Activated CD4-positive, alpha-beta T cell treated with anti-CD3 and anti-CD28 coated beads for 36 hours (primary cell): ENCODE data around the gene TEX54. TPM values are rescaled to one million over a fixed set of nuclear protein-coding genes. Genes with fewer than 3 reads are reported as not detected.
A peak's percentile ranks its signal among the peaks of the same experiment; 100 is the strongest.
"Not testable (repeated sequence)": the region's sequence is repeated elsewhere in the genome, so short reads cannot be mapped to it uniquely, and the experiment has no call there.

ENCODE experiments used
- ATAC-seq: fragments of 200-7000 bp; cut with Tn5 transposase; one replicate; pipeline ENCODE4 v1.10.0; 2021; ENCODE audit warnings: mild to moderate bottlenecking, moderate library complexity
- CTCF ChIA-PET: fragments of 350-600 bp; sonication (Branson Sonifier 250); formaldehyde crosslinking; loops from one replicate; lab custom pipeline; 2021; ENCODE audit warnings: antibody characterized with exemption; lab: Charles Lee
- POLR2A ChIA-PET: fragments of 350-600 bp; sonication (Branson Sonifier 250); formaldehyde crosslinking; loops from one replicate; lab custom pipeline; 2021; ENCODE audit warnings: antibody characterized with exemption, inconsistent platforms; lab: Charles Lee
- DNase-seq: peaks from one replicate; pipeline ENCODE4 v3.0.0-alpha.2; 2020
- H3K27ac Mint-ChIP-seq: one replicate; pipeline ENCODE4 v1.8.0; 2021; ENCODE audit warnings: mixed read lengths
- H3K27me3 Mint-ChIP-seq: one replicate; pipeline ENCODE4 v1.8.0; 2021; ENCODE audit warnings: mixed read lengths
- H3K36me3 Mint-ChIP-seq: one replicate; pipeline ENCODE4 v1.8.0; 2021; ENCODE audit warnings: low read depth, mixed read lengths
- H3K4me1 Mint-ChIP-seq: one replicate; pipeline ENCODE4 v1.8.0; 2021; ENCODE audit warnings: mixed read lengths
- H3K4me3 Mint-ChIP-seq: one replicate; pipeline ENCODE4 v1.8.0; 2021; ENCODE audit warnings: mild to moderate bottlenecking, moderate library complexity, mixed read lengths
- H3K9me3 Mint-ChIP-seq: one replicate; pipeline ENCODE4 v1.8.0; 2021; ENCODE audit warnings: low read depth, mixed read lengths
- intact Hi-C, 2 experiments: fragments of 100-400 bp; cut with DNase I in 1 of 2; cut with micrococcal nuclease in 1 of 2; formaldehyde crosslinking; loops; one replicate each; pipeline versions ENCODE4 v1.14.2 to v1.15.1; 2022 to 2024; cut with DNase I, micrococcal nuclease
- total RNA-seq, 2 experiments: library from RNA; stranded (reverse); gene quantifications; one replicate each; pipeline ENCODE4 v1.2.3, GENCODE V29; 2021

The TEX54 gene
- total RNA-seq, 2 experiments from 2014 or later: 0.42 TPM; not detected in 1

DNA sequence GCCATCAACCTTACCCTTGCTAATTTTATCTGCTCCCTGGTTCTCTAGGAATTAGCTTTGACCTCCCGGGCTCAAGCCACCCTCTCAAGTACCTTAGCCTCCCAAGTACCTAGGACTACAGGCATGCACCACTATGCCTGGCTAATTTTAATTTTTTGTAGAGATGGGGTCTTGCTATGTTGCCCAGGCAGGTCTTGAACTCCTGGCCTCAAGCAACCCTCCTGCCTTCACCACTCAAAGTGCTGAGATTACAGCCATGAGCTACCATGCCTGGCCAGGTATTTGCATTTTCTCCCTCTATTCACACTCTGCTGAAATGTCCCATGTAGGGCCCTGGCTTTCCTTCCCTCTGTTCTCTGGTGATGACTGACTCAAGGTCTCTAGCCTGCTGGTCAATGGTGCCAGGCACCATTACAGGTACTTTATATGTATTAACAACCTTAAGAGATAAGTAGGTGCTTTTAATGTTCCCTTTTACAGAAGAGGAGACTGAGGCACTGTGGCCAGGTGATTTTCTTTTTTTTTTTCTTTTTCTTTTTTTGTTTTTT lies 15.2 kb upstream of the TEX54 start:
- intact Hi-C loops: no loop called here

DNA sequence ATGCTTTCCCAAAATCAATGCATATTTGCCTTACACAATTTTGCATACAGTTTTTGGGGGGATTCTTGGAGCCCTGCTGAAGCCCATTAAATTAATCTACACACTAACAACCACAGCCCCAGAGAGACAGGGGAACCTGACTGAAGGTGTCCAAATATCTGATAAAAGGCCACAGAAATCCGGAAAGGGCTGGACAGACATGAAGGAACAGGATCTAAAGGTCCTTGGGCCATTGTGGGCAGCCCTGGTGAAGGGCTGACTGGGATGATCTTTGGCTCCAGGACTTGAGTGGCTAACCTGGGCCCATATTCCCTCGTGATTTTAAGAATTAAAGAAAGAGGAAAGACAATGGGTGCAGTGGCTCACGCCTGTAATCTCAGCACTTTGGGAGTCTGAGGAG lies 13.5 kb upstream of the TEX54 start:
- Mint-ChIP-seq H3K27me3 (no peaks in the 10 kb centered on the region), H3K4me1 (peaks cover 7% of the 10 kb centered on the region), H3K27ac (no peak overlapping the region), H3K4me3 (no peak overlapping the region), H3K36me3 (peaks cover 3% of the 10 kb centered on the region), H3K9me3 (no peaks in the 10 kb centered on the region)
- DNase-seq: no peak
- POLR2A ChIA-PET: interaction anchor here (0.6 kb wide), 1 partner anchor 44 kb away, joined by 3 read pairs; no protein-coding TSS in a partner anchor
- CTCF ChIA-PET: interaction anchor here (0.7 kb wide), 1 partner anchor 30 kb away, joined by 4 read pairs; no protein-coding TSS in a partner anchor
- intact Hi-C loops: no loop called here
- no peak for ATAC-seq

More for the DNA sequence above, 15.2 kb upstream of the TEX54 start:
- H3K27ac Mint-ChIP-seq: no peak overlapping the region
- peaks cover 23% of the 10 kb centered on the region for H3K4me1 Mint-ChIP-seq
- DNase-seq (no peak), ATAC-seq (no peak)
- no peaks in the 10 kb centered on the region for H3K27me3 Mint-ChIP-seq
- ChIA-PET POLR2A (interaction anchor here (0.5 kb wide), 1 partner anchor 38 kb away, joined by 4 read pairs; no protein-coding TSS in a partner anchor), CTCF (interaction anchor here (0.6 to 0.8 kb wide), 2 partner anchors 9 to 118 kb away, joined by 3 read pairs; no protein-coding TSS in a partner anchor)
- no peak overlapping the region for H3K4me3 Mint-ChIP-seq
- peaks cover 19% of the 10 kb centered on the region for H3K36me3 Mint-ChIP-seq
- no peaks in the 10 kb centered on the region for H3K9me3 Mint-ChIP-seq

DNA sequence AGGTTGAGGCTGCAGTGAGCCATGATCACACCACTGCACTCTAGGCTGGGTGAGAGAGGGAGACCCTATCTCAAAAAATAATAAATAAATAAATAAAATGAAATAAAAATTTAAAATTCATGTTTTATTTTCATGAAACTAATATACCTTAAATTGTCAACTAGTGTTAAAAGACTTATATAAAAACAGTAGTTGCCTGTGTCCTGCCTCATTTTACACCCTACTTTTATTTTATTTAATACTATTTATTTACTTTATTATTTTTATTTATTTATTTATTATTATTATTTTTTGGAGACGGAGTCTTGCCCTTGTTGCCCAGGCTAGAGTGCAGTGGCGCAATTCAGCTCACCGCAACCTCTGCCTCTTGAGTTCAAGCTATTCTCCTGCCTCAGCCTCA lies 11.5 kb upstream of the TEX54 start:
- Mint-ChIP-seq H3K4me3 (no peak overlapping the region), H3K4me1 (peaks cover 13% of the 10 kb centered on the region), H3K9me3 (no peaks in the 10 kb centered on the region), H3K36me3 (peaks cover 4% of the 10 kb centered on the region), H3K27ac (no peak overlapping the region), H3K27me3 (no peaks in the 10 kb centered on the region)
- DNase-seq: no peak
- ChIA-PET CTCF (no interaction called here), POLR2A (no interaction called here)
- ATAC-seq: no peak
- intact Hi-C loops: loop anchor here in 1 of 2 experiments (5.0 kb wide), 1 partner anchor 172 kb away; the partner anchor contains the start of genes LBHD1 and UQCC3

DNA sequence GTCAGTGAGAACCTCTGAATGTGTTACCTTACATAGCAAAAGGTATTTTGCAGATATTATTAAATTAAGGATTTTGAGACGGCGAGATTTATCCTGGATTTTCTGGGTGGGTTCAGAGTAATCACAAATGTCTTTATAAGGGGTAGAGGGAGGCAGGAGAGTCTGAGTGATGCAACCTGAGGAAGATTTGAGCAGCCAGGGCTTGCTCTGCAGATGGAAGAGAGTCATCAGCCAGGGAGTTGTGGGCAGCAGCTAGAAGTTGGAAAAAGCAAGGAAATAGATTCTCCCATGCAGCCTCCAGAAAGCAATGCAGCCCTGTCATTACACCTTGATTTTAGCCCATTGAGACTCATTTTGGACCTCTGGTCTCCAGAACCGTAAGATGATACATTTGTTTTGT lies 10.8 kb upstream of the TEX54 start:
- DNase-seq (no peak), ATAC-seq (no peak)
- Mint-ChIP-seq H3K36me3 (peaks cover 9% of the 10 kb centered on the region), H3K4me1 (peaks cover 15% of the 10 kb centered on the region), H3K9me3 (no peaks in the 10 kb centered on the region), H3K4me3 (no peak overlapping the region), H3K27me3 (no peaks in the 10 kb centered on the region), H3K27ac (no peak overlapping the region)
- ChIA-PET CTCF (interaction anchor here (1.0 kb wide), 1 partner anchor 8 kb away, joined by 3 read pairs; no protein-coding TSS in a partner anchor), POLR2A (interaction anchor here (1.0 to 1.2 kb wide), 3 partner anchors 8 to 12 kb away, joined by 4 to 9 read pairs (median 8); no protein-coding TSS in a partner anchor)
- intact Hi-C loops: loop anchor here in 1 of 2 experiments (5.0 kb wide), 1 partner anchor 171 kb away; the partner anchor contains the start of genes LBHD1 and UQCC3

DNA sequence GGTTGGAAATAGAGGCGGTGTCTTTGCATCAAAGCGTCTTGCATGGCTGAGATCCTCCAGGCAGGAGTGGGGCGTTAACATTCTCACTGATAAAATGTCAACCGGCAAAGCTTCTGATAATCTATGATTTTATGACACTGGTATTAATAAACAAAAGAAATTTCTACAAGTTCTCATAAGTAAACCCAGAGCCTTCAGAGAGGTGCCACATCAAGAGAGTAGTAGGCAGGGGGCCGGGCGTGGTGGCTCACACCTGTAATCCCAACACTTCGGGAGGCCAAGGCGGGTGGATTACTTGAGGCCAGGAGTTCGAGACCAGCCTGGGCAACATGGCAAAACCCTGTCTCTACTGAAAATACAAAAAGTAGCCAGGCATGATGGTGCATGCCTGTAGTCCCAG lies 10.2 kb upstream of the TEX54 start:
- ChIA-PET POLR2A (interaction anchor here (1.0 to 1.2 kb wide), 3 partner anchors 9 to 13 kb away, joined by 4 to 9 read pairs (median 8); no protein-coding TSS in a partner anchor), CTCF (interaction anchor here (1.0 kb wide), 1 partner anchor 9 kb away, joined by 3 read pairs; no protein-coding TSS in a partner anchor)
- not testable (repeated sequence) for H3K27me3 Mint-ChIP-seq, H3K4me3 Mint-ChIP-seq, H3K36me3 Mint-ChIP-seq, H3K9me3 Mint-ChIP-seq, ATAC-seq, H3K27ac Mint-ChIP-seq, DNase-seq
- intact Hi-C loops: loop anchor here in 1 of 2 experiments (5.0 kb wide), 1 partner anchor 171 kb away; the partner anchor contains the start of genes LBHD1 and UQCC3
- H3K4me1 Mint-ChIP-seq: peaks cover 15% of the 10 kb centered on the region

DNA sequence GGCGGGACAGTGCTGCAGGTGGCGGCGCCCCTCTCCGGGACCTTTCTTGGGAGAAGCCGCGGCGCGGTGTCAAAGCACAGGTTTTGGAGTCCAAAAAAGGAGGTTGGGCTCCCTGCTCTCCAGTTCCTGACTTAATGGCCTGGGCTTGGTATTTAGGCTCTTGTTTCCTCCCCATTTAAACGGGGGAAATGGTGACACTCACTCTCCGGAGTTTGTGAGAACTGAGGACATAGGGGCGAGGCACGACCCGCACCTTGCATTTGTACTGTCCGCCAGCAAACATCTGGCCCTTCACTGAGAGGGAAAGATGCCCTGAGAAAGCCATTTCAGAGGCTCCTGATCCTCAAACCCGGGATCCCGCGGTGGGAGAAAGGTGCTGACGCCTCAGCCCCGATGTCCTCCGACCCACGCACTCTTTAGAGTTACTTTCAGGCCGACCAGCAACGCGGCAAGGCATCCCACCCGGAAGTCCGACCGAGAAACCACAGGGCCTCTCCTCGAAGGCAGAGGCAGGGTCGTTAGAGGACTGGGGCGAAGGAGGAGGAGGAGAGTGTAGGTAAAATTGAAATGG lies 9.6 kb upstream of the TEX54 start:
- intact Hi-C loops: loop anchor here in 1 of 2 experiments (5.0 kb wide), 1 partner anchor 170 kb away; the partner anchor contains the start of genes LBHD1 and UQCC3
- peak; percentile 64 for DNase-seq

DNA sequence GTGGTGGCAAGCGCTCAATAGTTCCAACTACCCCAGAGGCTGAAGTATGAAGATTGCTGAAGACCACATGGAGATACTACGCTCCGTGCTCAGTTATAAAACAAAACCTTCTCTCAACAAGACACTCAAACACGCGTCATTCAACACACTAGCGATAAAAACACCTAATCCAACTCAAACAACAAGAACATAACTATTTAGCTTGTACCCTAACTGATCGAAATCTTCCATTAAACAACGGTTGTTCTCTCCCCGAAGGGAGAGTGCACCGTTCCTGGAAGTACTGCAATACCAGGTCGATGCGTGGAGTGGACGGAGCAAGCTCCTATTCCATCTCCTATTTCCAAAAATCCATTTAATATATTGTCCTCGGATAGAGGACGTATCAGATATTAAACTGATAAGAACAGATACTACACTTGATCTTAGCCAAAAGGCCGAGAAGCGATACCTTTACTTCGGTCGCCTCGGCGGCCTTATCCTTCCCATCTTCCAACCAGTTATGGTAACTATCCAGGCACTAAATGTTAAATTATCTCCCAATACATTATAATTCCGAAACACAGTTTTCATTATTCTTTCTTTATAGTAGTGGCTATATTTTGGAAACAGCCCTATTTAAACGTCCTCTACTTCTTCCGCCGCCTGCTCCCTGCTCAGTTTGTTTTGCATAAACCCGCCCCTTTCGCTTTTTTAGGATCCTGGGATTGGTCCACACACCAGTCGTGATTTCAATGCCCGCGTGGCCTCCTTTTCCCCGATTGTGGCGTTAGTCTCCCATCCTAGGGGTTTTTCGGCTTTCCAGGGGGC lies 8.9 kb upstream of the TEX54 start:
- DNase-seq (peak; percentile 86), ATAC-seq (peak; percentile 67)
- Mint-ChIP-seq H3K9me3 (no peaks in the 10 kb centered on the region), H3K36me3 (peaks cover 17% of the 10 kb centered on the region), H3K27me3 (no peaks in the 10 kb centered on the region), H3K4me3 (no peak overlapping the region), H3K4me1 (peaks cover 24% of the 10 kb centered on the region), H3K27ac (no peak overlapping the region)
- intact Hi-C loops: loop anchor here (1.0 to 5.0 kb wide), 8 partner anchors 14 to 285 kb away; partner anchors contain the start of genes HNRNPUL2 (in 2 of the 2), UQCC3 (in 2 of the 2), LBHD1 (in 1 of the 2) and TUT1 (in 1 of the 2)
- POLR2A ChIA-PET: interaction anchor here (0.6 to 3.4 kb wide), 65 partner anchors 9 to 1345 kb away, joined by 3 to 383 read pairs (median 6); partner anchors contain the start of genes AHNAK, BSCL2, C11orf98 and CSKMT
- CTCF ChIA-PET: interaction anchor here (0.9 to 2.6 kb wide), 9 partner anchors 11 to 115 kb away, joined by 3 to 12 read pairs (median 6); partner anchors contain the start of genes HNRNPUL2, SLC3A2 and TMEM179B

More for the DNA sequence above, 9.6 kb upstream of the TEX54 start:
- H3K27ac Mint-ChIP-seq: no peak overlapping the region
- no peaks in the 10 kb centered on the region for H3K27me3 Mint-ChIP-seq
- no peak overlapping the region for H3K4me3 Mint-ChIP-seq
- H3K36me3 Mint-ChIP-seq: peaks cover 13% of the 10 kb centered on the region
- ChIA-PET POLR2A (interaction anchor here (0.6 to 3.4 kb wide), 20 partner anchors 9 to 292 kb away, joined by 4 to 383 read pairs (median 14); partner anchors contain the start of genes BSCL2, GNG3, HNRNPUL2 and NXF1), CTCF (interaction anchor here (1.0 to 2.6 kb wide), 2 partner anchors 9 to 55 kb away, joined by 3 to 12 read pairs; partner anchors contain the start of gene TMEM179B)
- no peaks in the 10 kb centered on the region for H3K9me3 Mint-ChIP-seq
- no peak for ATAC-seq
- H3K4me1 Mint-ChIP-seq: peaks cover 21% of the 10 kb centered on the region

DNA sequence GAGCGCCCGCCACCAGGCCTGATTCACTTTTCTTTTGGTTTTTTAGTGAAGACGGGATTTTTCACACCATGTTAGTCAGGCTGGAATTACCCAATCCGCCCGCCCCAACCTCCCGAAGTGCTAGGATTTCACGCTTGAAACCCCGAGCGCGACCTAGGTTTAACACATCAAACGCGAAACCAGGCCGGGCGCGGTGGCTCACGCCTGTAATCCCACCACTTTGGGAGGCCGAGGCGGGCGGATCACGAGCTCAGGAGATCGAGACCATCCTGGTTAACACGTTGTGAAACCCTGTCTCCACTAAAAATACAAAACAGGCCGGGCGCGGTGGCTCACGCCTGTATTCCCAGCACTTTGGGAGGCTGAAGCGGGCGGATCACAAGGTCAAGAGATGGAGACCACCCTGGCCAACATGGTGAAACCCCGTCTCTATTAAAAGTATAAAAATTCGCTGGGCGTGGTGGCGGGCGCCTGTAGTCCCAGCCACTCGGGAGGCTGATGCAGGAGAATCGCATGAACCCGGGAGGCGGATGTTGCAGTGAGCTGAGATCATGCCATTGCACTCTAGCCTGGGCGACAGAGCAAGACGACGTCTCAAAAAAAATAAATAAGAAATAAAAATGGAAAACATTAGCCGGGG lies 8.2 kb upstream of the TEX54 start:
- not testable (repeated sequence) for H3K27me3 Mint-ChIP-seq

DNA sequence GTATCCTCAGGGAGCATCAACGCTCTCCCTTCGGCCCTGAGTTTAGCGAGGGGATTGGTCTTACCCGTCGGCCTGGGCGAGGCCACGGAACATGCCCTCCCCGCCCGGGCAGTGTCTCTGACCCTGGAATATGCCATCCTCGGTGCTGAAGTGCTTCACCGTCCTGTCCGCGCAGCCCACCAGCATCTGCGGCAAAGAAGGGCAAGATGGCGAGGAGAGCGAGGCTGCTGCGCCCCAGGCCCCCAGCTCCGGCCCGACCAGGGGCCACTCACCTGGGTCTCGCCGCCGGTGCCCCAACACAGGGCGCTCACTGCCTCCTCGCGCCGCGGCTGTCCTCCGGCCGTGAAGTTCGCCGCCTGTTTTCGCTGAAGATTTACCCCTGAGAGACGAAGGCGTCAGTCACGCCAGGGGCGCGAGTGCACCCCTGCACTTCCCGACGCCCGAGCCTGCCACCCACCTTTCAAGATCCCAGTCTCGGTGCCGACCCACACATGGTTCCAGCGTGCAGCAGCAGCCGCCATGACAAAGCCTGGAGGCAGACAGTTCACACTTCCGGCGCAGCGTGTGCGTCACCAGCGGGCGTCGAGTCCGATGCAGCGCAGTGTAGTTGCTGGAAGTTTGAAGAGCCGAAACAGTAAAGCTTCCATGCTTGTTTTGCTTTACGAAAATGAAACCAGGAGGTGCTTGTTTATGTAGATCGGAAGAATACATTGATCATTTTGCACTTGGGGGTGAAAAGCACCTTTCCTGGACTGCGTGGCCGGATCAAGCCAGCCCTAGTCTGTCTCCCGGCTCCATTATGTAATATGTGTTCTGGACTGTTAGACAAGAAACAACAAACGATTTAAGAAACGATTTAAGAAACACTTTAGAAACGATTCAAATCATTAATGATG lies 6.7 kb upstream of the TEX54 start, which contains the start of gene WDR74:
TSS of gene WDR74 (minus strand) at position 541 of the 896 bp plus-strand sequence. CDS start at position 521, 20 bp downstream.
- peak; percentile 96 for DNase-seq
- Mint-ChIP-seq H3K9me3 (no peaks in the 10 kb centered on the region), H3K4me3 (no peak within 1 kb of the TSS), H3K4me1 (peaks cover 33% of the 10 kb centered on the region), H3K27me3 (no peaks in the 10 kb centered on the region), H3K27ac (no peak within 1 kb of the TSS), H3K36me3 (peaks cover 27% of the 10 kb centered on the region)
- intact Hi-C loops: loop anchor here (1.0 kb wide), 5 partner anchors 8 to 68 kb away; partner anchors contain the start of genes NXF1 (in 2 of the 2), TAF6L (in 1 of the 2) and TMEM179B (in 1 of the 2)
- CTCF ChIA-PET: interaction anchor here (0.6 to 2.6 kb wide), 4 partner anchors 11 to 150 kb away, joined by 3 to 12 read pairs (median 4); partner anchors contain the start of genes LRRN4CL, SLC3A2 and TMEM179B
- peak; percentile 46 for ATAC-seq
- POLR2A ChIA-PET: interaction anchor here (0.6 to 3.4 kb wide), 19 partner anchors 7 to 1801 kb away, joined by 3 to 383 read pairs (median 15); partner anchors contain the start of genes C11orf98, CSKMT, HNRNPUL2 and SLC3A2

More for the DNA sequence above, 8.2 kb upstream of the TEX54 start:
- Mint-ChIP-seq H3K4me1 (peaks cover 28% of the 10 kb centered on the region), H3K36me3 (peaks cover 20% of the 10 kb centered on the region)
- DNase-seq (peak; percentile 91), ATAC-seq (peak; percentile 20)
- intact Hi-C loops: loop anchor here (1.0 to 5.0 kb wide), 9 partner anchors 14 to 284 kb away; partner anchors contain the start of genes HNRNPUL2 (in 2 of the 2), UQCC3 (in 2 of the 2), LBHD1 (in 1 of the 2) and TMEM179B (in 1 of the 2)
- ChIA-PET CTCF (interaction anchor here (0.9 to 2.6 kb wide), 9 partner anchors 11 to 114 kb away, joined by 3 to 12 read pairs (median 6); partner anchors contain the start of genes HNRNPUL2, SLC3A2 and TMEM179B), POLR2A (interaction anchor here (0.6 to 3.4 kb wide), 66 partner anchors 9 to 1346 kb away, joined by 3 to 383 read pairs (median 6); partner anchors contain the start of genes AHNAK, BSCL2, C11orf98 and CSKMT)
- H3K4me3 Mint-ChIP-seq, H3K27ac Mint-ChIP-seq, H3K9me3 Mint-ChIP-seq: not testable (repeated sequence)
